ENCODE data around the gene LRRC10.

LRRC10 gene

DNA sequence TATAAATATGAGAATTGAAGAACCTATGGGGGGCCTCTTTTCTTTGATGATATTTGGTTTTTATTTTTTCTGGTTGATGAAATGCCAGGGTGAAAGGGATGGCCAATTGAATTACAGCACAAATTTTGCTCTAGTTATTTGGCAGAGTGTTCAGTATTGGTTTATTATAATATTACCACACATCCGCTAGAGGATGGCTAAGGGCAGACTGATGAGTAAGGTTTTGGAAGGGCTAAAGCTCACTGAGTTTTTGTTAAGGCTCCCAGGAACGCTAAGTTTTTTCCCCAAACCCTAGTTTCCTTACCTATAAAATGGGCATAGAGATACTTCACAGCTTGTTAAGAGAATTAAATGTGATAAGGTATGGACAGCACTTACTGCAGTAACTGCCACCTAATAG lies 34.3 kb upstream of the LRRC10 start:
- no peak overlapping the region for H3K4me3 ChIP-seq (ENCODE audit: extremely low read depth, insufficient read depth, low read length, poor library complexity, severe bottlenecking)
- no peaks in the 10 kb centered on the region for H3K4me1 ChIP-seq (ENCODE audit: control insufficient read depth, insufficient read depth, low read length, poor library complexity, severe bottlenecking)

DNA sequence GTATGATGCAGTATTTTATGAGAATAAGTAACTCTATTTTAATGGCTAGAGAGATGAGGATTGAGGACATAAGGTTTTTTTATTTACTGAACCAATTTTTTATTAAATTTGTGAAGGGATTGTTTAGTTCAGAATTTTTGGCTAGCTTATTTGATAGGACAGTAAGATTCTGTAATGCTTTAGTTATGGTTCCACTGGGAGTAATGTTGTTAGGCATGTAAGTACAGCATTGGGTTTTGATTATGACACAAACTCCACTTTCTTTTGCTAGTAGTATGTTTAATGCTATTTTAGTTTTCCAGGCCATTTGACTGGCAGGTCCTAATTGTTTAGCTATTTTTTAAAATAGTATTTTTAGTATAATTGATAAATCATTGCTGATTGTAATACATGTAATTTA lies 33.8 kb upstream of the LRRC10 start:
- Histone ChIP-seq H3K36me3 (ENCODE audit: control insufficient read depth, insufficient read depth, low read length) (no peaks in the 10 kb centered on the region), H3K27ac (ENCODE audit: low read depth, low read length, severe bottlenecking) (no peak overlapping the region), H3K4me3 (ENCODE audit: extremely low read depth, insufficient read depth, low read length, poor library complexity, severe bottlenecking) (no peak overlapping the region), H3K9me3 (ENCODE audit: control insufficient read depth, low read length) (no peaks in the 10 kb centered on the region), H3K4me1 (ENCODE audit: control insufficient read depth, insufficient read depth, low read length, poor library complexity, severe bottlenecking) (no peaks in the 10 kb centered on the region)

More for the DNA sequence above, 34.3 kb upstream of the LRRC10 start:
- H3K9me3 ChIP-seq (ENCODE audit: control insufficient read depth, low read length), result no peaks in the 10 kb centered on the region
- WGBS, 2 experiments (ENCODE audit: insufficient coverage in 2 of 2), result 100% methylated on average over 1 of the region's 2 CpGs
- H3K36me3 ChIP-seq (ENCODE audit: control insufficient read depth, insufficient read depth, low read length), result no peaks in the 10 kb centered on the region
- no peak overlapping the region for H3K27ac ChIP-seq (ENCODE audit: low read depth, low read length, severe bottlenecking)

DNA sequence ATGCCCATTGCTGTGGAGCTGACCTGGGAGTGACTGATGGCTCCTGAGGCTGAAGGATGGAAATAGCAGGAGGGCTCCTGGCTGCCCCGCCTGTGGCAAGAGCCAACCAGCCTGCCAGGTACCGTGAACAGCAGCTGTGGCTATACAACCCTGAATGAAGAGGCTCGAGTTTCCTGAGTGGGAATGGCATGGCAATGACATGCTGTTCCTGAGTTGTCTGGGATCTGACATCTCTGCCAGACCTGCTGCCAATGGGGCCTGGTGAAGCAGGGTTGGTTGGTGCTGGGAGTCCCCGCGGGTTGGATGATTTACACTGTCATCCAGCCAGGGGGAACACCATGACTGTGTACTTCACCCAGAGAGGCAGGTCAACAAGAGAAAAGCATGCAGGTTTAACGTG lies 31.8 kb upstream of the LRRC10 start:
- no peaks in the 10 kb centered on the region for H3K4me1 ChIP-seq (ENCODE audit: control insufficient read depth, insufficient read depth, low read length, poor library complexity, severe bottlenecking)

DNA sequence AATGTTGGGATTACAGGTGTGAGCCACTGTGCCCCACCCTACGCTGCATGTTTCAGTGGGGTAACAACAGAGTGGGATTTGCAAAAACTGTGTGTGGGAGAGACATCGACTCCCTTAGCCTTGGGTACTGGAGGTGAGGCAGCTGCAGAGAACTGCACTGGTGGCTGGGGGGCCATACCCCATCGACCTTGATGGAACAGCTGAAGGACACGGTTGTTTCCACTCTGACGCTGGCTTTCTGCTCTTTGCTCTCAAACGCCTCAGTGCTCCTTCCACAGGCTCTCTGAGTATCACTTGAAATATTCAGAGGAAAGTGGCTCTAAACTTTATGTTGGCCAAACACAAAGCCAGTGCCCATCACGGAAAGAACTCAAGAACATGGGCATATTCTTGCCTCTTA lies 30.8 kb upstream of the LRRC10 start:
- Histone ChIP-seq H3K36me3 (ENCODE audit: control insufficient read depth, insufficient read depth, low read length) (no peaks in the 10 kb centered on the region), H3K9me3 (ENCODE audit: control insufficient read depth, low read length) (no peaks in the 10 kb centered on the region), H3K27ac (ENCODE audit: low read depth, low read length, severe bottlenecking) (no peak overlapping the region), H3K4me3 (ENCODE audit: extremely low read depth, insufficient read depth, low read length, poor library complexity, severe bottlenecking) (no peak overlapping the region), H3K4me1 (ENCODE audit: control insufficient read depth, insufficient read depth, low read length, poor library complexity, severe bottlenecking) (no peaks in the 10 kb centered on the region)
- WGBS, 2 experiments (ENCODE audit: insufficient coverage in 2 of 2), result 91 to 94% methylated on average over 7 of the region's 7 CpGs

More for the DNA sequence above, 31.8 kb upstream of the LRRC10 start:
- H3K4me3 ChIP-seq (ENCODE audit: extremely low read depth, insufficient read depth, low read length, poor library complexity, severe bottlenecking), result no peak overlapping the region
- H3K27ac ChIP-seq (ENCODE audit: low read depth, low read length, severe bottlenecking), result no peak overlapping the region
- WGBS, 2 experiments (ENCODE audit: insufficient coverage in 2 of 2), result 84 to 90% methylated on average over 5 to 6 of the region's 6 CpGs
- no peaks in the 10 kb centered on the region for H3K36me3 ChIP-seq (ENCODE audit: control insufficient read depth, insufficient read depth, low read length)
- no peaks in the 10 kb centered on the region for H3K9me3 ChIP-seq (ENCODE audit: control insufficient read depth, low read length)

DNA sequence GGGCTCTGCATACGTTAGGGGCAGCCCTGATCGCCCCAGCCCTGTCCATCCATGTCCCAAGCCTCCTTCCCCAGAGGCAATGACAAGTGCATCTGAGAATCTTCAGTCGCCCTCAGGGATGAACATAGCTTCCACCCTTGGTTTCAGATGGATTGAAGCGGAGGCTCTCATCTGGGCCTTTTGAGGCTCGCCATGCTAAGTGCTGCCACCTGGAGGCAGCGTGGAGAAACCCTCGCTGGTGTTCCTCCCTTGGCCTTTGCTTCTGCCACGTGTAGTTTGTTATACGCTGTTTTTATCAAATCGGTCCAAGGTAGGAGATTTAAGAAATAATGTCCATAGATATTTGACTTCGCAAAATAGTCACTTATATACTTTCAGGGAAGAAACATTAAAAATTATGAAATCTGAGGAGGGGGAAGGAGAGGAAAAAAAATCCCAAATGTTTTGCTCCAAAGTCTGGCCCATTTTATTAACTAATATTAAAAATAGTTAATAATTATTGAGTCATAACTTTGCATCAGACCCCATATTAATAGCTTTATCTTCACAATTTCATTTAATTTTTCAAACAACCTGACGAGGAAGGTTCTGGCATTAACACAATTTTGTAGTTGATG lies 28.8 kb upstream of the LRRC10 start:
- WGBS, 2 experiments (ENCODE audit: insufficient coverage in 2 of 2), result 22 to 38% methylated on average over 5 to 7 of the region's 12 CpGs
- Histone ChIP-seq H3K36me3 (ENCODE audit: control insufficient read depth, insufficient read depth, low read length) (no peaks in the 10 kb centered on the region), H3K27ac (ENCODE audit: low read depth, low read length, severe bottlenecking) (no peak overlapping the region), H3K9me3 (ENCODE audit: control insufficient read depth, low read length) (no peaks in the 10 kb centered on the region), H3K4me1 (ENCODE audit: control insufficient read depth, insufficient read depth, low read length, poor library complexity, severe bottlenecking) (no peaks in the 10 kb centered on the region), H3K4me3 (ENCODE audit: extremely low read depth, insufficient read depth, low read length, poor library complexity, severe bottlenecking) (no peak overlapping the region)

DNA sequence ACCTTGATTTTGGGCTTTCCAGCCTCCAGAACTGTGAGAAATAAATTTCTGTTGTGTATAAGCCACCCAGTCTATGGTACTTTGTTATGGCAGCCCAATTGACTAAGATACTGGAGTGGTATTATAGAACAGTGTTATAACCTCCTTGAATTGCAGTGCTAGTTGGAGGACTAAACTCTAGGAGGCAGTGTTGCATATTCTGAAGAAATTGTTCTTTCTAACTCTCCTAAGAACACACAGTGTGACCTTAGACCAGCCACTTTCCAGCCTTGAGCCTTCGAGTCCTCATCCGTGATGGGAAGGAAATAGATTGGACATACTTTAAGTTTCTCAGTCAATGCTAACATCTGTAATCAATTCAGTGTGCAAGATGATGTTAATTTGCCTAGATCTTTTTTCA lies 22.4 kb upstream of the LRRC10 start:
- no peaks in the 10 kb centered on the region for H3K9me3 ChIP-seq (ENCODE audit: control insufficient read depth, low read length)
- no peak overlapping the region for H3K4me3 ChIP-seq (ENCODE audit: extremely low read depth, insufficient read depth, low read length, poor library complexity, severe bottlenecking)
- WGBS, 2 experiments (ENCODE audit: insufficient coverage in 2 of 2), result 100% methylated on average over 1 of the region's 2 CpGs; no CpG with 5 or more reads in 1 of the 2 experiments

DNA sequence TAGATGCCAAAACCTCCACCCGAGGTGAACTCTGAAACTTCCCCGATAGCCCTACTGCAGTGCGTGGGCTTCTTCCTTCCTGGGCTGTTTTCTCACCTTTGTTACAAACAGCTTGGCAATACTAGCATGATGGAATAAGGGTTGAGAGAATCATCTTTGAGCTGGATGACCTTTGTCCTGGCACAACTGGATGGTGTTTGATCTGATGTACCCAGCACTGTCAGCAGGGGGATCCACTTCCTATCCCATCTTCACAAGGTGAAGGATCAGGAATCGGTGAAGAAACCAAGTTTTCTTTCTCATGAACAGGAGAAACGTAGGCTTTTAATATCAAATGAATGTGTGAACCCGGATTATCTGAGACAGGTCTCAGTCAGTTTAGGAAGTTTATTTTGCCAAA lies 19.5 kb upstream of the LRRC10 start:
- H3K4me3 ChIP-seq (ENCODE audit: extremely low read depth, insufficient read depth, low read length, poor library complexity, severe bottlenecking), result no peak overlapping the region
- H3K9me3 ChIP-seq (ENCODE audit: control insufficient read depth, low read length), result no peaks in the 10 kb centered on the region
- H3K36me3 ChIP-seq (ENCODE audit: control insufficient read depth, insufficient read depth, low read length), result no peaks in the 10 kb centered on the region
- no peaks in the 10 kb centered on the region for H3K4me1 ChIP-seq (ENCODE audit: control insufficient read depth, insufficient read depth, low read length, poor library complexity, severe bottlenecking)
- no peak overlapping the region for H3K27ac ChIP-seq (ENCODE audit: low read depth, low read length, severe bottlenecking)
- 78 to 88% methylated on average over 5 to 6 of the region's 6 CpGs for WGBS, 2 experiments (ENCODE audit: insufficient coverage in 2 of 2)

More for the DNA sequence above, 22.4 kb upstream of the LRRC10 start:
- no peaks in the 10 kb centered on the region for H3K36me3 ChIP-seq (ENCODE audit: control insufficient read depth, insufficient read depth, low read length)
- H3K4me1 ChIP-seq (ENCODE audit: control insufficient read depth, insufficient read depth, low read length, poor library complexity, severe bottlenecking), result no peaks in the 10 kb centered on the region
- H3K27ac ChIP-seq (ENCODE audit: low read depth, low read length, severe bottlenecking), result no peak overlapping the region

DNA sequence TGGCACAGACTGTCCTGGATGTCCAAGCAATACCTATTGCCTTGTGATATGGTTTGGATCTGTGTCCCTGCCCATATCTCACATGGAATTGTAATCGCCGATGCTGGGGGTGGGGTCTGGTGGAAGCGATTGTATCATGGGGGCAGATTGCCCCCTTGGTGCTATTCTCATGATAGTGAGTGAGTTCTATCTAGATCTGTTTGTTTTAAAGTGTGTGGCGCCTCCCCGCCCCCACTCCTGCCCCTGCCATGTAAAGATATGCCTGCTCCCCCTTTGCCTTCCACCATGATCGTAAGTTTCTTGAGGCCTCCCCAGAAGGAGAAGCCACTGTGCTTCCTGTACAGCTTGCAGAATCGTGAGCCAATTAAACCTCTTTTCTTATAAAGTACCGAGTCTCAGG lies 16.8 kb upstream of the LRRC10 start:
- Histone ChIP-seq H3K27ac (ENCODE audit: low read depth, low read length, severe bottlenecking) (no peak overlapping the region), H3K4me1 (ENCODE audit: control insufficient read depth, insufficient read depth, low read length, poor library complexity, severe bottlenecking) (no peaks in the 10 kb centered on the region), H3K4me3 (ENCODE audit: extremely low read depth, insufficient read depth, low read length, poor library complexity, severe bottlenecking) (no peak overlapping the region), H3K36me3 (ENCODE audit: control insufficient read depth, insufficient read depth, low read length) (no peaks in the 10 kb centered on the region), H3K9me3 (ENCODE audit: control insufficient read depth, low read length) (no peaks in the 10 kb centered on the region)
- WGBS, 2 experiments (ENCODE audit: insufficient coverage in 2 of 2), result 79 to 93% methylated on average over 4 to 5 of the region's 8 CpGs

DNA sequence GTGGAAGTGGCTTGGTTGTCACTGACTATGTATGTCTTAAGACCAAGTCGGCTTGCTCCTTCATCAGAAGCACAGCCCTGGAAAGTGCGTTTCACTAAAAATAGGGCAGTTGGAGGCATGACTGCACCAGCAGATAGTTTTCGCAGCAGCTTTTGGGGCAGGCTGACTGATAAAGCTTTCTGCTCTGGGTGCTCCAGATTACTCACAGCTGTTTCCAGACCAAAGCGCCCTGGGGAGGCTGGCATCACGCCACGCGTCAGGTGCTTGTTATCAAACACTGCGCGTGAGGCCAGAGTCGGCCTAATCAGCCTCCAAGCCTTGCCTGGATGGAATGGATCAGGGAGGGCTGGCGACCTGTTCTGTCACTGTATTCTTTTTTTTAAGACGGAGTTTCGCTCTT lies 13.3 kb upstream of the LRRC10 start:
- H3K27ac ChIP-seq (ENCODE audit: low read depth, low read length, severe bottlenecking), result no peak overlapping the region
- WGBS, 2 experiments (ENCODE audit: insufficient coverage in 2 of 2), result 88 to 93% methylated on average over 13 of the region's 13 CpGs
- H3K4me3 ChIP-seq (ENCODE audit: extremely low read depth, insufficient read depth, low read length, poor library complexity, severe bottlenecking), result no peak overlapping the region
- H3K36me3 ChIP-seq (ENCODE audit: control insufficient read depth, insufficient read depth, low read length), result no peaks in the 10 kb centered on the region
- H3K9me3 ChIP-seq (ENCODE audit: control insufficient read depth, low read length), result no peaks in the 10 kb centered on the region
- no peaks in the 10 kb centered on the region for H3K4me1 ChIP-seq (ENCODE audit: control insufficient read depth, insufficient read depth, low read length, poor library complexity, severe bottlenecking)

DNA sequence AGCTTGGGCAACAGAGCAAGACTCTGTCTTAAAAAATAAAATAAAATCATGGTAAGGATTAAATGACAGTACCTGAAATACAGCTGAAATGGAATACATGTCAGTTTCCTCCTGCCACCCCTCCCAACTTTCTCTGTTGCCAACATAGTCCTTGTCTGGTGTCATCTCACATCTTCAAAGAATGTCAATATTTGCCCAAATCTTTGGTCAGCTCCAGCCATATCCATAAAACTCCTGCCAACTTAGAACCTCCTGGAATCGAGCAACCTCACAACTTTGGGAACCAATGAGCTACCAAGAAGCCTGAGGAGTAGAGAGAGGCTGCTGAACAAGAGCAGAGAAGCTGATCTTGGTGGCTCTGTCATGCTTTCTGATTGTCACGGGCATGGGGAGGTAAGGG lies 10.8 kb upstream of the LRRC10 start:
- H3K9me3 ChIP-seq (ENCODE audit: control insufficient read depth, low read length), result no peaks in the 10 kb centered on the region
- H3K36me3 ChIP-seq (ENCODE audit: control insufficient read depth, insufficient read depth, low read length), result no peaks in the 10 kb centered on the region
- no peaks in the 10 kb centered on the region for H3K4me1 ChIP-seq (ENCODE audit: control insufficient read depth, insufficient read depth, low read length, poor library complexity, severe bottlenecking)
- H3K4me3 ChIP-seq (ENCODE audit: extremely low read depth, insufficient read depth, low read length, poor library complexity, severe bottlenecking), result no peak overlapping the region
- WGBS, 2 experiments (ENCODE audit: insufficient coverage in 2 of 2), result 100% methylated on average over 1 of the region's 2 CpGs; no CpG with 5 or more reads in 1 of the 2 experiments
- no peak overlapping the region for H3K27ac ChIP-seq (ENCODE audit: low read depth, low read length, severe bottlenecking)

DNA sequence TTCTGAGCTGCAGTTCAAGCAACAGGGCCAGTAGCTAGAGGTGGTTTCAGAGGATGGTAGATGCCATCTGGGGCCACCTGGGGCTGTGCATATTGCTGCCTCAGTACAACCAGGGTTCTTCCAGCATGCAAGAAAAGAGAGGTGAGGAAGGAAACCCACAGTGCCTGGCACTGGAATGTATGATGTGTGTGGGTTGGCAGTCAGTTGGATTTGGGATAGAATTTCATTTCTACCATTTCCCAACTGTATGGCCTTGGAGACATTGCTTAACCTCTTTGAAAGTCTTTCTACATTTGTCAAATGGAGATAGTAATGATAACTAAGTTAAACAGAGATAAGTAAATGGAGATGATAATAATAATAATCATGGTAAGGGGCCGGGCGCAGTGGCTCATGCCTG lies 10.2 kb upstream of the LRRC10 start:
- Histone ChIP-seq H3K27ac (ENCODE audit: low read depth, low read length, severe bottlenecking) (no peak overlapping the region), H3K9me3 (ENCODE audit: control insufficient read depth, low read length) (no peaks in the 10 kb centered on the region), H3K36me3 (ENCODE audit: control insufficient read depth, insufficient read depth, low read length) (no peaks in the 10 kb centered on the region), H3K4me3 (ENCODE audit: extremely low read depth, insufficient read depth, low read length, poor library complexity, severe bottlenecking) (no peak overlapping the region), H3K4me1 (ENCODE audit: control insufficient read depth, insufficient read depth, low read length, poor library complexity, severe bottlenecking) (no peaks in the 10 kb centered on the region)
- 89 to 100% methylated on average over 2 of the region's 2 CpGs for WGBS, 2 experiments (ENCODE audit: insufficient coverage in 2 of 2)

Measured in mesodermal cell (in vitro differentiated cells).